NT2/D1 (cell line): ENCODE measurements around the gene RAB11FIP5.

Source experiments
- SUZ12 ChIP-seq: IDR thresholded peaks from 2 replicates; pipeline ENCODE4 v1.6.1; 2011; ENCODE audit not compliant: insufficient read length, insufficient read depth; ENCODE audit errors: extremely low read depth
- YY1 ChIP-seq: IDR thresholded peaks from 2 replicates; pipeline ENCODE4 v1.6.1; 2011; ENCODE audit not compliant: insufficient read length, insufficient read depth
- ZNF274 ChIP-seq: IDR thresholded peaks from 2 replicates; pipeline ENCODE4 v1.6.1; 2011; ENCODE audit warnings: mild to moderate bottlenecking, low read depth, low read length

GRCh38 chr2:73131807-73132206 is 19.1 kb upstream of the RAB11FIP5 start:
- no peak for TF ChIP-seq YY1
- no peak for TF ChIP-seq ZNF274
- TF ChIP-seq SUZ12 = no peak
